Stomach (tissue), 4 donors: Measurements from ENCODE around the gene CNIH4.

Experiments
- EP300 ChIP-seq: sonication (generic); formaldehyde crosslinking; IDR thresholded peaks from one replicate; pipeline ENCODE4 v1.6.1; 2017; ENCODE audit warnings: antibody characterized with exemption
- POLR2A ChIP-seq, 4 donors: fragments of 450-650 bp; IDR thresholded peaks; one replicate each; pipeline ENCODE4 v1.6.1; 2016; ENCODE audit warnings: antibody characterized with exemption in 4 of 4, control low read depth in 2 of 4, mild to moderate bottlenecking in 1 of 4, moderate library complexity in 1 of 4
- TF ChIP-seq, protein P1 (sequence below), 7 experiments: fragments of 450-650 bp in 4 of 7; fragments of 200-600 bp in 3 of 7; sonication (generic) in 3 of 7; IDR thresholded peaks; one replicate each; pipeline ENCODE4 v1.5.1; 2016 to 2019; ENCODE audit warnings: antibody characterized with exemption in 7 of 7, control low read depth in 2 of 7, mild to moderate bottlenecking in 1 of 7

DNA sequence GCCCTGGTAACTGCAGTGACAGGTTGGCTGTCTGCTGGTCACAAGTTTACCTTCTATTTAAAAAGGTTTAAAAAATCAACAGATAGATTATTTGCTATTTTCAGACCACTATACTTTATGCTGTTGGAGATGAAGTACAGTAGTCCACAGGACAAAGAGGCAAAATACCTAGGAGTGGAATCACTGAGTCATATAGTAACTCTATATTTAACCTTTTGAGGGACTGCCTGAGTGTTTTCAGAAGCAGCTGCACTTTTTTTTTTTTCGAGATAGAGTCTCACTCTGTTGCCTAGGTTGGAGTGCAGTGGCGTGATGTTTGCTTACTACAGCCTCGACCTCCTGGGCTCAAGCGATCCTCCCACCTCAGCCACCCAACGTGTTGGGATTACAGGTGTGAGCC, 11.7 kb downstream of the CNIH4 start:
- TF ChIP-seq EP300 (no peak), POLR2A (IDR thresholded peaks at IDR 0.05) (no peak)
- TF ChIP-seq, protein P1, sequence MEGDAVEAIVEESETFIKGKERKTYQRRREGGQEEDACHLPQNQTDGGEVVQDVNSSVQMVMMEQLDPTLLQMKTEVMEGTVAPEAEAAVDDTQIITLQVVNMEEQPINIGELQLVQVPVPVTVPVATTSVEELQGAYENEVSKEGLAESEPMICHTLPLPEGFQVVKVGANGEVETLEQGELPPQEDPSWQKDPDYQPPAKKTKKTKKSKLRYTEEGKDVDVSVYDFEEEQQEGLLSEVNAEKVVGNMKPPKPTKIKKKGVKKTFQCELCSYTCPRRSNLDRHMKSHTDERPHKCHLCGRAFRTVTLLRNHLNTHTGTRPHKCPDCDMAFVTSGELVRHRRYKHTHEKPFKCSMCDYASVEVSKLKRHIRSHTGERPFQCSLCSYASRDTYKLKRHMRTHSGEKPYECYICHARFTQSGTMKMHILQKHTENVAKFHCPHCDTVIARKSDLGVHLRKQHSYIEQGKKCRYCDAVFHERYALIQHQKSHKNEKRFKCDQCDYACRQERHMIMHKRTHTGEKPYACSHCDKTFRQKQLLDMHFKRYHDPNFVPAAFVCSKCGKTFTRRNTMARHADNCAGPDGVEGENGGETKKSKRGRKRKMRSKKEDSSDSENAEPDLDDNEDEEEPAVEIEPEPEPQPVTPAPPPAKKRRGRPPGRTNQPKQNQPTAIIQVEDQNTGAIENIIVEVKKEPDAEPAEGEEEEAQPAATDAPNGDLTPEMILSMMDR (IDR thresholded peaks at IDR 0.05) = no peak
